CD4-positive, alpha-beta T cell (primary cell): ENCODE data around the gene ATAD2B. TPM values are rescaled to one million over a fixed set of nuclear protein-coding genes. Genes with fewer than 3 reads are reported as not detected.

Experiments used
- ATAC-seq: fragments of 200-7000 bp; cut with Tn5 transposase; one replicate; pipeline ENCODE4 v1.10.0; 2022; ENCODE audit warnings: mild to moderate bottlenecking; ENCODE audit not compliant: poor library complexity
- CTCF ChIA-PET: fragments of 350-600 bp; sonication (Branson Sonifier 250); formaldehyde crosslinking; loops from one replicate; lab custom pipeline; 2021; ENCODE audit warnings: antibody characterized with exemption, inconsistent platforms; lab: Charles Lee
- POLR2A ChIA-PET: fragments of 350-600 bp; sonication (Branson Sonifier 250); formaldehyde crosslinking; loops from one replicate; lab custom pipeline; 2021; ENCODE audit warnings: antibody characterized with exemption, inconsistent platforms; lab: Charles Lee
- DNase-seq, 14 experiments: peaks; one replicate each; pipeline ENCODE4 v3.0.0-alpha.2; 2013 to 2020; ENCODE audit warnings: mixed read lengths in 2 of 14
- H3K27ac ChIP-seq, 2 donors: one replicate each; pipeline versions ENCODE4 v1.5.1 to v1.7.0; 2013; ENCODE audit warnings: low read length in 2 of 2, low read depth in 1 of 2, mild to moderate bottlenecking in 1 of 2
- H3K27me3 ChIP-seq, 2 experiments: 1 replicate in 1 of 2; 2 replicates in 1 of 2; pipeline versions ENCODE4 v1.6.1 to v1.7.0; 2013; ENCODE audit warnings: low read length in 2 of 2, control low read depth in 1 of 2, mild to moderate bottlenecking in 1 of 2, moderate library complexity in 1 of 2; ENCODE audit not compliant: insufficient read depth in 2 of 2, control insufficient read depth in 1 of 2
- H3K36me3 ChIP-seq: one replicate; pipeline ENCODE4 v1.6.1; 2013; ENCODE audit warnings: low read length, control low read depth; ENCODE audit not compliant: insufficient read depth
- H3K4me1 ChIP-seq: one replicate; pipeline ENCODE4 v1.6.1; 2013; ENCODE audit warnings: low read length, control low read depth; ENCODE audit not compliant: insufficient read depth
- H3K4me3 ChIP-seq: one replicate; pipeline ENCODE4 v1.5.1; 2013; ENCODE audit warnings: mild to moderate bottlenecking, low read length, moderate library complexity
- H3K9me3 ChIP-seq, 2 experiments: 1 replicate in 1 of 2; 2 replicates in 1 of 2; pipeline versions ENCODE4 v1.6.1 to v1.7.0; 2013; ENCODE audit warnings: low read length in 2 of 2, mild to moderate bottlenecking in 2 of 2, control low read depth in 1 of 2, moderate library complexity in 1 of 2; ENCODE audit not compliant: control insufficient read depth in 1 of 2, insufficient read depth in 1 of 2
- H3K27ac Mint-ChIP-seq: one replicate; pipeline ENCODE4 v1.8.0; 2020; ENCODE audit warnings: mixed read lengths
- H3K27me3 Mint-ChIP-seq: one replicate; pipeline ENCODE4 v1.8.0; 2021; ENCODE audit warnings: mixed read lengths
- H3K36me3 Mint-ChIP-seq: one replicate; pipeline ENCODE4 v1.8.0; 2021; ENCODE audit warnings: low read depth, mixed read lengths
- H3K4me1 Mint-ChIP-seq: one replicate; pipeline ENCODE4 v1.8.0; 2021; ENCODE audit warnings: low read depth, mixed read lengths
- H3K4me3 Mint-ChIP-seq: one replicate; pipeline ENCODE4 v1.8.0; 2020; ENCODE audit warnings: mild to moderate bottlenecking, mixed read lengths
- H3K9me3 Mint-ChIP-seq: one replicate; pipeline ENCODE4 v1.8.0; 2020; ENCODE audit warnings: mixed read lengths
- intact Hi-C, 2 experiments: fragments of 100-400 bp; cut with DNase I in 1 of 2; cut with micrococcal nuclease in 1 of 2; formaldehyde crosslinking; loops; one replicate each; pipeline versions ENCODE4 v1.15.1 to v1.9.0; 2023 to 2025; cut with DNase I, micrococcal nuclease
- total RNA-seq, 174 experiments: library from RNA in 2 of 174; stranded (reverse) in 2 of 174; gene quantifications; one replicate each; pipeline ENCODE4 v1.2.3 and lab custom pipeline; 2021 to 2026
- TF ChIP-seq, protein P1 (sequence below): fragments of 200-600 bp; IDR thresholded peaks from one replicate; pipeline ENCODE4 v1.8.0; 2022; ENCODE audit warnings: antibody characterized with exemption, mild to moderate bottlenecking

Gene ATAD2B
- total RNA-seq, 2 experiments from 2014 or later = 30.7 to 35.4 TPM

DNA sequence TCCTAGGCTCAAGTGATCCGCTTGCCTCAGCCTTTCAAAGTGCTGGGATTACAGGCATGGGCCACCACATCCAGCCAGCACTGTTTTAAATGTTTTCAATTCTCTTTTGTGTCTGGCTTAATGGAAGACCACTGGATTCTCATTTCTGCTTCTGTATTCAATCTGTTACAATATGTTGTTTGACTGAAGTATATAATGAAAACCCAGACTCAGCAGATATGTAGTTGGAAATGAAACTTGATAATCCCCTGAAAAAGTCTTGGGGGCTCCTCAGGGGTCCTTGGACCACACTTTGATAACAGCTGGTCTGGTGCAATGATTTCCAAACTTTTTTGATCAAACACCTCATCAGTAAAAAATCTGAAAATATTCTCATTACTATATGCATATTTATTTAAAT, 132.7 kb downstream of the ATAD2B start:
- Mint-ChIP-seq H3K4me1 (peaks cover 20% of the 10 kb centered on the region), H3K36me3 (peaks cover 41% of the 10 kb centered on the region), H3K9me3 (no peaks in the 10 kb centered on the region), H3K27me3 (no peaks in the 10 kb centered on the region), H3K4me3 (no peak overlapping the region), H3K27ac (no peak overlapping the region)
- intact Hi-C loops = no loop called here
- Histone ChIP-seq H3K36me3 (peaks cover 23% of the 10 kb centered on the region), H3K27ac (no peak overlapping the region), H3K27me3 (no peaks in the 10 kb centered on the region), H3K9me3 (no peaks in the 10 kb centered on the region), H3K4me1 (no peaks in the 10 kb centered on the region), H3K4me3 (no peak overlapping the region)
- ChIA-PET POLR2A (no interaction called here), CTCF (no interaction called here)
- TF ChIP-seq, protein P1, sequence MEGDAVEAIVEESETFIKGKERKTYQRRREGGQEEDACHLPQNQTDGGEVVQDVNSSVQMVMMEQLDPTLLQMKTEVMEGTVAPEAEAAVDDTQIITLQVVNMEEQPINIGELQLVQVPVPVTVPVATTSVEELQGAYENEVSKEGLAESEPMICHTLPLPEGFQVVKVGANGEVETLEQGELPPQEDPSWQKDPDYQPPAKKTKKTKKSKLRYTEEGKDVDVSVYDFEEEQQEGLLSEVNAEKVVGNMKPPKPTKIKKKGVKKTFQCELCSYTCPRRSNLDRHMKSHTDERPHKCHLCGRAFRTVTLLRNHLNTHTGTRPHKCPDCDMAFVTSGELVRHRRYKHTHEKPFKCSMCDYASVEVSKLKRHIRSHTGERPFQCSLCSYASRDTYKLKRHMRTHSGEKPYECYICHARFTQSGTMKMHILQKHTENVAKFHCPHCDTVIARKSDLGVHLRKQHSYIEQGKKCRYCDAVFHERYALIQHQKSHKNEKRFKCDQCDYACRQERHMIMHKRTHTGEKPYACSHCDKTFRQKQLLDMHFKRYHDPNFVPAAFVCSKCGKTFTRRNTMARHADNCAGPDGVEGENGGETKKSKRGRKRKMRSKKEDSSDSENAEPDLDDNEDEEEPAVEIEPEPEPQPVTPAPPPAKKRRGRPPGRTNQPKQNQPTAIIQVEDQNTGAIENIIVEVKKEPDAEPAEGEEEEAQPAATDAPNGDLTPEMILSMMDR = no peak
- DNase-seq = no peak
- no peak for ATAC-seq

DNA sequence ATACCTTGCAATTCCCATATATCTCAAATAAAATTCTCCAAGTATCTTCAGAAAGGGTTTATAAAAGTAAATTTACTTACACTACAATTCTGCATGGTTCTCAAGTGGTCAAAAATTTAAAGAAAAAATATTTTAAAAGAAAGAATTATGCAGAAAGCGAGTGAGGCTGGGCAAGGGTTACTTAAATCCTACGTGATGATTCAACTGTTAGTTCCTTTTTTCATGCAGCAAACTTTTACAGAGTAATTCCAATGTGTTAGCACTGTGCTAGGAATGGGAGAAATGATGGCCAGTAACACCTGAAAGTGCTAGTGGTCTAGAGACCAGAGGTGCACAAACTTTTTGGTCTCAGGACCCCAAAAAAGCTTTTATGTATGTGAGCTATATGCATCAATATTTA, 133.4 kb downstream of the ATAD2B start:
- no peak overlapping the region for H3K27ac Mint-ChIP-seq
- no peaks in the 10 kb centered on the region for H3K27me3 Mint-ChIP-seq
- peaks cover 35% of the 10 kb centered on the region for H3K36me3 Mint-ChIP-seq
- no peak for ATAC-seq
- no peak overlapping the region for H3K4me3 ChIP-seq
- H3K9me3 Mint-ChIP-seq = no peaks in the 10 kb centered on the region
- DNase-seq = no peak
- no peaks in the 10 kb centered on the region for H3K27me3 ChIP-seq
- intact Hi-C loops = no loop called here
- H3K4me3 Mint-ChIP-seq = no peak overlapping the region
- no peak overlapping the region for H3K27ac ChIP-seq
- TF ChIP-seq, protein P1 = no peak
- H3K9me3 ChIP-seq = no peaks in the 10 kb centered on the region
- peaks cover 25% of the 10 kb centered on the region for H3K36me3 ChIP-seq
- H3K4me1 ChIP-seq = no peaks in the 10 kb centered on the region
- ChIA-PET POLR2A (no interaction called here), CTCF (no interaction called here)
- peaks cover 28% of the 10 kb centered on the region for H3K4me1 Mint-ChIP-seq

GRCh38 chr2:23791030-23791429, 135.9 kb downstream of the ATAD2B start:
- no peaks in the 10 kb centered on the region for H3K27me3 Mint-ChIP-seq
- POLR2A ChIA-PET = no interaction called here
- no peaks in the 10 kb centered on the region for H3K9me3 ChIP-seq
- no peaks in the 10 kb centered on the region for H3K9me3 Mint-ChIP-seq
- CTCF ChIA-PET = no interaction called here
- intact Hi-C loops = no loop called here
- H3K4me1 Mint-ChIP-seq = peaks cover 40% of the 10 kb centered on the region
- no peaks in the 10 kb centered on the region for H3K27me3 ChIP-seq
- no peak overlapping the region for H3K27ac ChIP-seq
- ATAC-seq (no peak), DNase-seq (no peak)
- peaks cover 49% of the 10 kb centered on the region for H3K36me3 Mint-ChIP-seq
- H3K4me3 ChIP-seq = no peak overlapping the region
- TF ChIP-seq, protein P1 = no peak
- H3K27ac Mint-ChIP-seq = no peak overlapping the region
- peaks cover 27% of the 10 kb centered on the region for H3K36me3 ChIP-seq
- no peak overlapping the region for H3K4me3 Mint-ChIP-seq
- H3K4me1 ChIP-seq = no peaks in the 10 kb centered on the region
